IMR-90 (cell line): ENCODE data around the gene CEP290. TPM values are rescaled to one million over a fixed set of nuclear protein-coding genes. Genes with fewer than 3 reads are reported as not detected.

ENCODE experiments used
- MAZ ChIP-seq: IDR thresholded peaks from 2 replicates; pipeline ENCODE4 v1.6.1; 2012; ENCODE audit warnings: low read depth, mild to moderate bottlenecking, low read length, improper control_type of control experiment, moderate library complexity, borderline replicate concordance
- RCOR1 ChIP-seq: IDR thresholded peaks from 2 replicates; pipeline ENCODE4 v1.6.1; 2012; ENCODE audit warnings: mild to moderate bottlenecking, low read length, improper control_type of control experiment; ENCODE audit not compliant: insufficient replicate concordance
- polyA plus RNA-seq, 3 experiments: library from polyadenylated mRNA; depleted of rRNA; stranded (reverse); fragments of >200 nt; gene quantifications; 2 replicates each; pipeline ENCODE4 v1.2.3, GENCODE V29; 2012; ENCODE audit warnings: low replicate concordance in 1 of 3
- total RNA-seq: library from RNA; depleted of rRNA; stranded (reverse); fragments of >200 nt; gene quantifications from 2 replicates; pipeline ENCODE4 v1.2.3, GENCODE V29; 2012
- TF ChIP-seq, protein P1 (sequence below): conservative IDR thresholded peaks from 2 replicates; pipeline ENCODE4 v1.5.1; 2012; ENCODE audit warnings: mild to moderate bottlenecking, low read depth, low read length, improper control_type of control experiment
- TF ChIP-seq, protein P2 (sequence below): fragments of 150-350 bp; IDR thresholded peaks from 2 replicates; pipeline ENCODE4 v1.6.1; 2016; ENCODE audit warnings: low read depth, mild to moderate bottlenecking, low read length, moderate library complexity, borderline replicate concordance

The CEP290 gene
- total and polyA plus RNA-seq, 2 of the 4 experiments (the other 2 are of a cell fraction) = 4.3 to 7.9 TPM

DNA sequence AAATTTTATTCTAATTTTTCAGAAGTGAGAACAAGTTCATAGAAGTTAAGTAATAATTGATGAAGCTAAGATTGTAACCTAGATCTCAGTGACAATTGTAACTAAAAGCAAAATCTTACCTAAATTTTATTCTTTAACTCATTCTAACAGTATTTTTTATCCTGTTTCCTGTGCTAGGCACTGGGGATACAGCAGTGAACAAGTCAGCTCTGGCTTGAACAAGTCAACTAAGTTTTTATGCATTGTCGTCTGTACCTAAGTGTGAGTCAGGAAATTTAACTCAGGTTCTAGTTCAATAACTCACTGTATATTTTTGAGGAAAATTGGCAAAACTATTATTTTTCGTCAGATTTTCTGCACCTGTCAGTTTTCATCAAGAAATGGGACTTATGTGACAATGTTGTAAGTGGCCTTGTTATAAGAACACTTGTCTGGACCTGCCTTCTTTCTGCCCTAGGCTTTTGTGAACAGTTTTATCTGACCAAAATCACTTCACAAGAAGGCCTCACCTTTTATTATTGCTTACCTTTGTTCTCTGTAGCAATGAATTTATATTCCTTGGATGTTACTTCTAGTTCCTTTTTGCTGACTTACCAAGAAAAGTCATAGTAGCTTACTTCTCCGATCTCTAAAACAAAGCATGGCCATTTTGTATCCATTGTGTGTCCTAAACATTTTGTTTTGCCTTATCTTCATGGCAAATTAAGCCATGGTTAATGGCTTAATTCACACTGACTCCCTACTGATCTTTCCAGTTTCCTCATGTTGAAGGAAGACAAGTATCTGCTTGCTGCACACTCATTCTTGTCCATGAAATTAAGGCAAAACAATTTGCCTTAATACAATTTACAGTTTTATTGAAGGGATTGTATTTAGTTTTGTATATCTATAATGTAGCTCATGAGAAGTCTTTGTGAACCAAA lies 2.9 kb upstream of the CEP290 start (continued):
- TF ChIP-seq, protein P1, sequence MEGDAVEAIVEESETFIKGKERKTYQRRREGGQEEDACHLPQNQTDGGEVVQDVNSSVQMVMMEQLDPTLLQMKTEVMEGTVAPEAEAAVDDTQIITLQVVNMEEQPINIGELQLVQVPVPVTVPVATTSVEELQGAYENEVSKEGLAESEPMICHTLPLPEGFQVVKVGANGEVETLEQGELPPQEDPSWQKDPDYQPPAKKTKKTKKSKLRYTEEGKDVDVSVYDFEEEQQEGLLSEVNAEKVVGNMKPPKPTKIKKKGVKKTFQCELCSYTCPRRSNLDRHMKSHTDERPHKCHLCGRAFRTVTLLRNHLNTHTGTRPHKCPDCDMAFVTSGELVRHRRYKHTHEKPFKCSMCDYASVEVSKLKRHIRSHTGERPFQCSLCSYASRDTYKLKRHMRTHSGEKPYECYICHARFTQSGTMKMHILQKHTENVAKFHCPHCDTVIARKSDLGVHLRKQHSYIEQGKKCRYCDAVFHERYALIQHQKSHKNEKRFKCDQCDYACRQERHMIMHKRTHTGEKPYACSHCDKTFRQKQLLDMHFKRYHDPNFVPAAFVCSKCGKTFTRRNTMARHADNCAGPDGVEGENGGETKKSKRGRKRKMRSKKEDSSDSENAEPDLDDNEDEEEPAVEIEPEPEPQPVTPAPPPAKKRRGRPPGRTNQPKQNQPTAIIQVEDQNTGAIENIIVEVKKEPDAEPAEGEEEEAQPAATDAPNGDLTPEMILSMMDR = no peak
- TF ChIP-seq RCOR1 = no peak
- TF ChIP-seq, protein P2, sequence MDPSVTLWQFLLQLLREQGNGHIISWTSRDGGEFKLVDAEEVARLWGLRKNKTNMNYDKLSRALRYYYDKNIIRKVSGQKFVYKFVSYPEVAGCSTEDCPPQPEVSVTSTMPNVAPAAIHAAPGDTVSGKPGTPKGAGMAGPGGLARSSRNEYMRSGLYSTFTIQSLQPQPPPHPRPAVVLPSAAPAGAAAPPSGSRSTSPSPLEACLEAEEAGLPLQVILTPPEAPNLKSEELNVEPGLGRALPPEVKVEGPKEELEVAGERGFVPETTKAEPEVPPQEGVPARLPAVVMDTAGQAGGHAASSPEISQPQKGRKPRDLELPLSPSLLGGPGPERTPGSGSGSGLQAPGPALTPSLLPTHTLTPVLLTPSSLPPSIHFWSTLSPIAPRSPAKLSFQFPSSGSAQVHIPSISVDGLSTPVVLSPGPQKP = no peak
- TF ChIP-seq MAZ = no peak
